Measurements from ENCODE around the gene TBCA. TPM values are rescaled to one million over a fixed set of nuclear protein-coding genes. Genes with fewer than 3 reads are reported as not detected.
A peak's percentile ranks its signal among the peaks of the same experiment; 100 is the strongest.
"Not testable (repeated sequence)": the region's sequence is repeated elsewhere in the genome, so short reads cannot be mapped to it uniquely, and the experiment has no call there.

TBCA gene
- total RNA-seq, 2 donors from 2014 or later = 80.0 to 91.6 TPM

DNA sequence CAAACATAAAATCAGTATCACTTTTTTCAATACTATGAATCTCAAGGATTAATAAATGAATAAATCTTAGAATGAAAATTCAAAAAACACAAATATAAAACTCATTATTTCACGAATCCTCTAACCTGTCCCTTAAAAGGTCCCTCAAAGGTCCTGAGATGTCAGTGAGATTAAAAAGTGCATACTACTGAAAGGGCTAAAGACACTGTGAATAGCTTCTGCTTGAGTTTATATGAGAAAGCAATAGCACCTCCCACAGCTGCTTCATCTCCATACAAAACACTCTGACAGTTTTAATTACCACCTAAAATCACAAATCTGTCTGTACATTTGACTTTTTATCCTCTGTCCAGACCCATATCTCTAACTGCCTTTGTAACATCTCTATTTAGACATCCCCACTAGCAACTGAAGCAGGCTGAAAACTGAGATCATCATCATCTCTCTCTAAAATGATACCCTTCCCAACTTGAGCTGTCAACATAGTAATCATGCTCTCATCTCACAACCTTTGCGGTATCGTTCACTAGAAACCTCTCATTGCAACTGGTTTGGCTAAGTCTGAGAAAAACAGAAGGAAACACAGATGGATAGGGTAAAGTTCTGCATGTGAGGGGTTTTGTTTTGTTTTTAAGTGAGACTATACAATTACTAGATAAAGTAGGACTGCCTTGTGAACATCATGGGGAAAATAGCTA, 56.3 kb downstream of the TBCA start:
- ATAC-seq = no peak
- peaks cover 15% of the 10 kb centered on the region for H3K4me1 Mint-ChIP-seq
- no peaks in the 10 kb centered on the region for H3K27me3 Mint-ChIP-seq
- peak overlapping the region; percentile 34 for H3K27ac Mint-ChIP-seq
- DNase-seq = no peak
- peak overlapping the region; percentile 46 for H3K4me3 Mint-ChIP-seq
- H3K36me3 Mint-ChIP-seq (ENCODE audit: low read depth) = no peaks in the 10 kb centered on the region
- no peaks in the 10 kb centered on the region for H3K9me3 ChIP-seq (ENCODE audit: control insufficient read depth, low read length, poor library complexity, severe bottlenecking)

DNA sequence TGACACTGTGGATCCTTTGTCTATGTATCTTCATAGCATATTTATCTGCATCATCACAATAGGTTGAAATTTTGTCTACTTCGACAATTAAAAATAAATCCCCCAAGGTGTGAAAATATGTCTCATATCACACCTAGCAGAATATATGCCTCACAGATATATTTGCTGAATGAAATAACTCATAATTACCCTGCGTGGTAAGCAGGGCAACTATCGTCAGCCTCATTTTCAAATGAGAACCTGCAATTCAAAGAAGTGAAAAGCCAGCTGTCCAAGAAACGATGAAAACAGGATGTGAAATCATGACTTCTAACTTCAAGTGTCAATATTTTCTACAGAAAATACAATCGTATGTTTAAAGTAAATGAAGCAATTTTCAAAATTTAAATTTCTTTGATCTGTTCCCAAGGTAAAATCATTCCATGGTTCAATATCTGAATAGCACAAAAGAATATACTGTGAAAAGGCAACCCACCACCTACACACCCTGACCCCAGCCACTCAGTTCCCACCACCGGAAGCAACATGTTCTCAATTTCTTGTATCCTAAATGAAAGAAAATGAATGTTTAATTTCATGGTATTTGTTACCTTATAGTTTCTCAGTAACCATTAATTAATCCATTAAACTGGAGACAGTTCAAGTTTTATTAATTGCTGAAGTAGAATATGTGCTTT, 57.1 kb downstream of the TBCA start:
- Mint-ChIP-seq H3K36me3 (ENCODE audit: low read depth) (no peaks in the 10 kb centered on the region), H3K27ac (peak overlapping the region; percentile 34), H3K4me1 (peaks cover 16% of the 10 kb centered on the region), H3K27me3 (no peaks in the 10 kb centered on the region), H3K4me3 (no peak overlapping the region)
- DNase-seq = no peak
- no peaks in the 10 kb centered on the region for H3K9me3 ChIP-seq (ENCODE audit: control insufficient read depth, low read length, poor library complexity, severe bottlenecking)
- peak; percentile 42 for ATAC-seq

DNA sequence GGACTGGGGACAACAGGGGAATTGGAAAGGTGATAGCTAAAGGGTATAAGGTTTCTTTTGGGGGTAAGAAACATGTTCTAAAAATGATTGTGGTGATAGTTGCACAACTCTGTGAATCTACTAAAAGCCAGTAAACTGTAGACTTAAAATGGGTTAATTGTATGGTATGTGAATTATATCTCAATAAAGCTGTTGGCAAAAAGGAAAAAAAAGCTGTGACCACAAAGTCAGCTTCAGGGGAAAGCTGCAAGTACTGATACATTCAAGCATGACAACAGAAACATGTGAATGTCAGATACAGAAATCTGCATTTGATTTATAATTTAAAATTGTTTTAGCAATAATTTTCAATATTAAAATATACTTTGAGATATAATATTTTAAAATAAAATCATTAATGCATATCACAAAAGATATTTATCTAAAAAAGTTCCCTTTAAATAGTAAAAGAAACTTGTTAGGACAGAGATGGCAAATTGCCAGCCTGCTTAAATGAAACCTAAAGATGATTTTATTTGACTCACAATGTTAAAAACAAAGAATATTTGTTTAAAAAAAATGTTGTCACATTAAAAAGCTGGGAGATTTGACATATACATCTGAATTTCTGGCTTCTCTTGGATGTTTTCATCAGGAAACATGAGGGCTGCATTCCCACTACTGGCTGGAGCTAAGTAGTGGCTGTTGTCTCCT, 66.0 kb downstream of the TBCA start:
- Mint-ChIP-seq H3K36me3 (ENCODE audit: low read depth) (peaks cover 10% of the 10 kb centered on the region), H3K27ac (no peak overlapping the region), H3K4me3 (no peak overlapping the region), H3K27me3 (no peaks in the 10 kb centered on the region), H3K4me1 (peaks cover 16% of the 10 kb centered on the region)
- H3K9me3 ChIP-seq (ENCODE audit: control insufficient read depth, low read length, poor library complexity, severe bottlenecking) = no peaks in the 10 kb centered on the region
- ATAC-seq (no peak), DNase-seq (no peak)

DNA sequence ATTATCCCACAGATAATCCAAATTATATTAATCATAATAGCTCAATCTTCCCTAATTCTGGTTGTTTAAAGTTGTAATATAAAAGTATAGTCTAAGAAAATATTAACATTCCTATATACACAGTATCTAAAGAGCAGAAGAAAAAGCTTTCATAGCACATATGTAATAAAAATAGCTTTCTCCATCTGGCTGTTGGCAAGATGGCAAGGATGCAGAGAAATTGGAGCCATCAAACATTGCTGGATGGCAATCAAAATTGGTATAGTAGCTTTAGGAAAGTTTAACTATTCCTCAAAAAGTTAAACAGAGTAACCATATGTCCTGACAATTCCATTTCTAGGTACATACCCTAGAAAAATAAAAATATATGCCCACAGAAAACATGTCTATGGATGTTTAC, 66.8 kb downstream of the TBCA start:
- Mint-ChIP-seq H3K4me3 (no peak overlapping the region), H3K36me3 (ENCODE audit: low read depth) (peaks cover 11% of the 10 kb centered on the region), H3K27me3 (no peaks in the 10 kb centered on the region), H3K4me1 (peaks cover 11% of the 10 kb centered on the region), H3K27ac (no peak overlapping the region)
- ATAC-seq = no peak
- no peaks in the 10 kb centered on the region for H3K9me3 ChIP-seq (ENCODE audit: control insufficient read depth, low read length, poor library complexity, severe bottlenecking)
- no peak for DNase-seq

DNA sequence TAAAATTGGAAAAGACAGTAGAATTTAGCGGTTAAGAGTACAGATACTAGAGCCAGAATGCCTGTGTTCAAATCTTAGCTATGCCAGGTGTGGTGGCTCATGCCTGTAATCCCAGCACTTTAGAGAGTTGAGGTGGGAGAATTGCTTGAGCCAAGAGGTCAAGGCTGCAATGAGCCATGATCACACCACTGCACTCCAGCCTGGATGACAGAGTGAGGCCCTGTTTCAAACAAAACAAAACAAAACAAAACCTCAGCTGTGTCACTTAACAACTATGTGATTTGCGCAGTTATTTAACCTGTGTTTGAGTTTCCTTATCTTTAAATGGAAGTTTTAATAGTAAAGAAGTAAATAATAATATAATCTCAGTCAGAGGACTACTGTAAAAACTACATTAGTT, 68.3 kb downstream of the TBCA start:
- H3K27me3 Mint-ChIP-seq = no peaks in the 10 kb centered on the region
- no peak for ATAC-seq
- no peak overlapping the region for H3K4me3 Mint-ChIP-seq

DNA sequence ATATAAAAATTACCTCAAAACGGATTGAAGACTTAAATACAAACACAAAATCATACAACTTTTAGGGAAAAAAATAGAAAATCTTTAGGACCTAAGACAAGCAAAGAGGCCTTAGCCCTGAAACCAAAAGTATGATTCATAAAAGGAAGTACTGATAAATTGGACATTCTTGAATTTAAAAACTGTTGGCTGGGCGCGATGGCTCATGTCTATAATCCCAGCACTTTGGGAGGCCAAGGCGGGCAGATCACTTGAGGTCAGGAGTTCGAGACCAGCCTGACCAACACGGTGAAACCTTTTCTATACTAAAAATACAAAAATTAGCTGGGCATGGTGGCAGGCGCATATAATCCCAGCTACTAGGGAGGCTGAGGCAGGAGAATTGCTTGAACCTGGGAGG, 76.6 kb downstream of the TBCA start:
- not testable (repeated sequence) for H3K4me3 Mint-ChIP-seq; H3K27ac Mint-ChIP-seq; ATAC-seq; DNase-seq; H3K9me3 ChIP-seq (ENCODE audit: control insufficient read depth, low read length, poor library complexity, severe bottlenecking); H3K27me3 Mint-ChIP-seq
- peaks cover 13% of the 10 kb centered on the region for H3K36me3 Mint-ChIP-seq (ENCODE audit: low read depth)
- H3K4me1 Mint-ChIP-seq = peaks cover 17% of the 10 kb centered on the region

More for the DNA sequence above, 68.3 kb downstream of the TBCA start:
- H3K9me3 ChIP-seq (ENCODE audit: control insufficient read depth, low read length, poor library complexity, severe bottlenecking) = no peaks in the 10 kb centered on the region
- Mint-ChIP-seq H3K4me1 (peaks cover 11% of the 10 kb centered on the region), H3K36me3 (ENCODE audit: low read depth) (peaks cover 16% of the 10 kb centered on the region), H3K27ac (no peak overlapping the region)
- DNase-seq = no peak

DNA sequence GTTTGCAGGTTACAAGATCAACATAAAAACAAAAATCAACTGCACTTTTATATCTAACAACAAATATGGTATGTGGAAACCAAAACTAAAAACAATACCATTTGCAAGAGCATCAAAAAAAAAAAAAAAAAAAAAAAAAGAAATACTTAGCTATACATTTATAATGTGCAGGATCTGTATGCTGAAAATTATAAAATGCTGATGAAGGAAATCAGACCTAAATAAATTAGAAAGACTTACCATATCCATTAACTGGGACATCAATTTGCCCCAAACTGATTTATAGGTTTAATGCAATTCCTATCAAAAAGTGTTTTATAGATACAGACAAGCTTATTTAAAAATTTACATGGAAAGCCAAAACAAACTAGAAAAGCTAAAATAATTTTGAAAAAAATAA, 77.2 kb downstream of the TBCA start:
- ATAC-seq = no peak
- H3K27me3 Mint-ChIP-seq = no peaks in the 10 kb centered on the region
- H3K4me3 Mint-ChIP-seq = no peak overlapping the region
- peaks cover 17% of the 10 kb centered on the region for H3K4me1 Mint-ChIP-seq
- H3K36me3 Mint-ChIP-seq (ENCODE audit: low read depth) = peaks cover 10% of the 10 kb centered on the region
- H3K27ac Mint-ChIP-seq = no peak overlapping the region
- DNase-seq = no peak
- peaks cover 2% of the 10 kb centered on the region for H3K9me3 ChIP-seq (ENCODE audit: control insufficient read depth, low read length, poor library complexity, severe bottlenecking)

DNA sequence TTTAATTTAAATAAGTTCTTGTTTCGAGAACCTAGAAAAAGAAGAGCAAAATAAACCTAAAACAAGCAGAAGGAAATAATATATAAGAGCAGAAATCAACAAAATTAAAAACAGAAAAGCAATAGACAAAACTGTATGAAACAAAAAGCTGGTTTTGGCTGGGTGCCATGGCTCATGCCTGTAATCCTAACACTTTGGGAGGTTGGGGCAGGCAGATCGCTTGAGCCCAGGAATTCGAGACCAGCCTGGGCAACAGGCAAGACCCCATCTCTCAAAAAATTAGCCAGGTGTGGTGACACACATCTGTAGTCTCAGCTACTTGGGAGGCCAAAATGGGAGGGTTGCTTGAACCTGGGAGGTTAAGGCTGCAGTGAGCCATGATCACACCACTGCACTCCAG, 78.4 kb downstream of the TBCA start:
- H3K4me1 Mint-ChIP-seq = peaks cover 17% of the 10 kb centered on the region

DNA sequence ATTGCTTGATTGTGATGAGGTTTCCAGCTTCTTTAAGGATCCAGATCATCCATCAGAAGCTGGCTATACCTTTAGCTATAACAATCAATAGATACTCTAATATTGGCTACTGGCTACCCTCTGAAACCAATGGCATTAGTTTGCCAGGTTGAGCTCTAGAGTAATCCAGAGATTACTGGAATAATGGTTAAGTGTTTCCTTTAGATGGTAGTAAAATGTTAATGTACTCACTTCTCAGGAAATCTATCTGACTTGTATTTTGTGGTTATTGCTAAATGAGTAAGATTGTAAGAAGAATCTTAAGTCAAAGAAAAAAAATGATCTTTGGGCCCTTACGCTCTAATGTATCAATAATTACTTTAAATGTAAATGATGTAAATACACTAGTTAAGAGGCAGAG, 80.0 kb downstream of the TBCA start:
- Mint-ChIP-seq H3K4me3 (no peak overlapping the region), H3K36me3 (ENCODE audit: low read depth) (peaks cover 3% of the 10 kb centered on the region), H3K27ac (no peak overlapping the region), H3K4me1 (peaks cover 13% of the 10 kb centered on the region), H3K27me3 (no peaks in the 10 kb centered on the region)
- no peaks in the 10 kb centered on the region for H3K9me3 ChIP-seq (ENCODE audit: control insufficient read depth, low read length, poor library complexity, severe bottlenecking)
- ATAC-seq (no peak), DNase-seq (no peak)

More for the DNA sequence above, 78.4 kb downstream of the TBCA start:
- Mint-ChIP-seq H3K27me3 (no peaks in the 10 kb centered on the region), H3K4me3 (no peak overlapping the region), H3K27ac (no peak overlapping the region), H3K36me3 (ENCODE audit: low read depth) (peaks cover 8% of the 10 kb centered on the region)
- ATAC-seq = no peak
- H3K9me3 ChIP-seq (ENCODE audit: control insufficient read depth, low read length, poor library complexity, severe bottlenecking) = peaks cover 2% of the 10 kb centered on the region
- no peak for DNase-seq

DNA sequence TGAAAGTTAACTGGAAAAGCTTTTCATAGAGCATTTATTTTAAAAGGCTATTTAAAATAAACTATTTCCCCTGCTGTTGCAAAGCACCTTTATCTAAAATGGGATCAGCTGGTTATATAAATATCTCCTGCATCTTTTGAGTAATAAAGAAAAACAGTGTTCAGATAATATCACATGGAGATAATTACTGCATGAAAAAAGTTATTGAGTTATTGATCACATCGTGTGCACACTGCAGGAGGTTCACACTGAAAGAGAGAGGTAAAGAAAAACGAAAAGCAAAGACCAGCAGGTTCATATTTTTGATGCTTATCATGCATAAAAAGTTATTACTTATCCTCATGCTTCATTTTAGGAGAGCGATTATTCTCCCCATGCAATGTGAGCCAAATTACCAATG, 82.2 kb downstream of the TBCA start:
- Mint-ChIP-seq H3K27me3 (no peaks in the 10 kb centered on the region), H3K36me3 (ENCODE audit: low read depth) (no peaks in the 10 kb centered on the region), H3K27ac (no peak overlapping the region), H3K4me3 (no peak overlapping the region), H3K4me1 (peaks cover 6% of the 10 kb centered on the region)
- ATAC-seq (no peak), DNase-seq (no peak)
- no peaks in the 10 kb centered on the region for H3K9me3 ChIP-seq (ENCODE audit: control insufficient read depth, low read length, poor library complexity, severe bottlenecking)

DNA sequence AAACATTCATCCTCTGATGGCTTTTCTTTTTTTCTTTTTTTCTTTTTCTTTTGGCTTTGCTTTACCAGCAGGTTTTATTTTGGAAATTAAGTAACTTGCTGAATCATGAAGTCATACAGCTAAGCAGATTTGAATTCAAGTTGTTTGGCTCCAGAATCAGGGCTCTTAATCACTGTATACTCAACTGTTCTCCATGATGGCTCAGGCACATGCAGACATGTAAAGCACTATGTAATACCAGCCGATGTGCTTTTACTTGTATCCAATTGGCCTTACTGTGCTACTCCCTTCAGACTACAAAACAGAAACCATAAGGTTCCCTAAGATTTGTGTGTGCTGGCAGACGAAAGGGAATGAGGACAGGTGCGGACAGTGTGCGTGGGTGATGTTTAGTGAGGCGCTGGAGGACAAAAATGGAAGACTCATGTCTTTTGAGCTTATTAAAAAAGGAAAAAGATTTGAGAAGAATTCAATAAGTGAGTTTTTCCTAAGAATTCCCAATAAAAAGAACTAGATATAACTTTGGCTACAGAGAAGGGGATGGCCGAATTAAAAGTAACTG, 92.9 kb downstream of the TBCA start:
- no peak overlapping the region for H3K4me3 Mint-ChIP-seq
- no peaks in the 10 kb centered on the region for H3K36me3 Mint-ChIP-seq (ENCODE audit: low read depth)
- ATAC-seq (no peak), DNase-seq (no peak)
- H3K9me3 ChIP-seq (ENCODE audit: control insufficient read depth, low read length, poor library complexity, severe bottlenecking) = no peaks in the 10 kb centered on the region
- no peak overlapping the region for H3K27ac Mint-ChIP-seq
- no peaks in the 10 kb centered on the region for H3K4me1 Mint-ChIP-seq
- H3K27me3 Mint-ChIP-seq = no peaks in the 10 kb centered on the region

DNA sequence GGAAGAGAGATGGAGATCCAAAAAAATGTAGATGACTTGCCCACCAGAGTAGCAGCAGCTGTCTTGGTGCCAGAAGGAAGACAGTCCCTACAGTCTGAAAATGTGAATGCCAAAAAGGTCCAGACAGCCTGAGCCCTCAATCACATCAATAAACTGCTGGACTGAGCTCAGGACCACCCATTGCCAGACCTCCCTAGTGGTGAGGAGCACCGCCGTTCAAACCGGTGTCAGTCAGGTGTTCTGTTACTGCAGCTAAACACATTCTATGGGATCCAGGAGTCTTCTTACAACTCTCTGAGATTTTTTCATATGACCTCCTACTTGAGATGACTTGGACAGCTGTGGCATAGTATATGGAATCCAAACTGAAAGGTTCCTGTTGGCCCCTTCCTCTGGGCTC, 105.6 kb downstream of the TBCA start:
- H3K36me3 Mint-ChIP-seq (ENCODE audit: low read depth) = peaks cover 3% of the 10 kb centered on the region
- H3K27ac Mint-ChIP-seq = no peak overlapping the region
- H3K4me3 Mint-ChIP-seq = no peak overlapping the region
- H3K4me1 Mint-ChIP-seq = no peaks in the 10 kb centered on the region
- ATAC-seq = no peak
- peaks cover 22% of the 10 kb centered on the region for H3K27me3 Mint-ChIP-seq
- DNase-seq = no peak
- H3K9me3 ChIP-seq (ENCODE audit: control insufficient read depth, low read length, poor library complexity, severe bottlenecking) = no peaks in the 10 kb centered on the region

DNA sequence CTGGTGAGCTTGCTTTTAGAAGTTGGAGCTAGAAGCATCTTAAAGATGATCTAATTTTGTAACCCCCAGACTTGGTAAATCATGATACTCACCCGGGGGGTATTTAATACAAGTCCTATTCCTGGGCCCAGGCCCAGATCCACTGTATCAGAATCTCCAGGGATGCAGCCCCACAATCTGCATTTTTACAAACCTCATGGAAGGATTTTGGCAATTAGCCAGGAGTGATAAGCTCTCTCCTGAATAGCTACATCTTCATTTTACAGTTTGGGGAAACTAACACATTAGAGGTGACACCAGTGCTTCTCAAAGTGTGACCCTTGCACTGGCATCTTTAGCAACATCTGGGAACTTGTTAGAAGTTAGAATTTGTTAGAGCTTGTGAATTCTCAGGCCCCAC, 106.5 kb downstream of the TBCA start:
- Mint-ChIP-seq H3K4me1 (no peaks in the 10 kb centered on the region), H3K27ac (no peak overlapping the region), H3K36me3 (ENCODE audit: low read depth) (peaks cover 3% of the 10 kb centered on the region), H3K27me3 (peaks cover 22% of the 10 kb centered on the region), H3K4me3 (no peak overlapping the region)
- no peaks in the 10 kb centered on the region for H3K9me3 ChIP-seq (ENCODE audit: control insufficient read depth, low read length, poor library complexity, severe bottlenecking)
- ATAC-seq (no peak), DNase-seq (no peak)
